Hepatocyte (in vitro differentiated cells): ENCODE measurements around the gene PNRC2.

Experiments used
- CTCF ChIP-seq: fragments of 200-600 bp; sonication (generic); IDR thresholded peaks from 2 replicates; pipeline ENCODE4 v1.5.1; 2016; ENCODE audit warnings: antibody characterized with exemption, mild to moderate bottlenecking; ENCODE audit not compliant: poor library complexity
- EZH2phosphoT487 ChIP-seq: fragments of 200-600 bp; sonication (generic); IDR thresholded peaks from one replicate; pipeline ENCODE4 v1.6.1; 2018; ENCODE audit warnings: antibody characterized with exemption, mild to moderate bottlenecking, low read depth, moderate library complexity; ENCODE audit not compliant: unreplicated experiment, severe bottlenecking

GRCh38 chr1:23910553-23911246, 48.9 kb upstream of the PNRC2 start:
- TF ChIP-seq EZH2phosphoT487 (no peak), CTCF (no peak)
